Raji (cell line): Measurements from ENCODE around the gene LGI4.
A peak's percentile ranks its signal among the peaks of the same experiment; 100 is the strongest.

Experiments
- POLR2A ChIP-seq: IDR thresholded peaks from 2 replicates; pipeline ENCODE4 v1.6.1; 2011; ENCODE audit warnings: low read depth, low read length, control low read depth; ENCODE audit not compliant: insufficient read depth

Gene LGI4

GRCh38 chr19:35151273-35152065, 16.6 kb upstream of the LGI4 start:
- no peak for TF ChIP-seq POLR2A

DNA sequence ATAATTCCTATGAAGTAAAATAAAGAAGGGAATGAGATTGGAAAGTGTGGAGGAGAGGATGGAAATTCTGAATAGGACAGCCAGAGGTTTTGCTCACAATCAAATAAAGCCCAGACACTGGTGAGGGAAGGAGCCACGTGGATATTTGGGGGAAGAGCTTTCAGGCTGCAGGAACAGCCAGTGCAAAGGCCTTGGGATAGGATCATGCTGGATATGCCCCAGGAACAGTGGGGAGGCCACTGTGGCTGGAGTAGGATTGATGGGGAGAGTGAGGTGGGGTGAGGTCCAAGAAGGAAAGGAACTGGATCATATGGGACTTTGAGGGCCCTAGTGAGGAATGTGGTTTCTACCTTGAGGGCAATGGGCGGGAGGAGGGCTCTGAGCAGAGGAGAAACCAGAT, 15.6 kb upstream of the LGI4 start:
- no peak for TF ChIP-seq POLR2A

- no peak for TF ChIP-seq POLR2A
Observed at GRCh38 chr19:35149463-35149862, 14.6 kb upstream of the LGI4 start.

DNA sequence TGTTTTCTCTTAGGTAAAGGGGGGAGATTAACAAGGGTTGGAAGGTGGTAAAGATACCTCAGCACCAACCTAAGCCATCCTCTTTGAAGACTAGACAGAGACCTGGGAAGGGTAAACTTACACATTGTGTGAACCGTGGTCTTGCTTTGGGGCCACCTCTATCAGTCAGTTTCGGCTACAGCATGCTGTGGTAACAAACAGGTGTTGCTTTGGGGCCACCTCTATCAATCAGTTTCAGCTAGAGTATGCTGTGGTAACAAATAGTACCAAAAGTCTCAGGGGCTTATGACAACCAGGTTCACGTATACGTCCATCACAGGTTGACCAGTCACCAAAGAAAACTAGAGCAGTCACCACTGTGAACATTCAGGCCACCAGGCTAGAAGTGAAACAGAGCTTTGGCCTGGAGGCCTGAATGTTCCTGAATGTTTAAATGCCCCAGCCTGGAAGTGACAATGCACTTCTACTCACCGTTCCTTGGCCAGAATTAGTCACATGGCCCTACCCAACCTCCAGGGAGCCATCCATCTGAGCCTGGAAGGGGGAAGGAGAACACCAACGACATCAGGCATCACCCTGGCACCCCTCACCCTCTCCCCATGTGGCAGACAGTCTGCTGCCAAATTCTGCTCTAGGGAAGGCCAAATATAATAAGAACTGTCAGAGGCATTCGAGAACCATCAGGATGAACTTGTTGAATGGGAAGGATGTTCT, 12.0 kb upstream of the LGI4 start:
- no peak for TF ChIP-seq POLR2A

GRCh38 chr19:35144600-35145436, 10.0 kb upstream of the LGI4 start:
- TF ChIP-seq POLR2A = no peak

- TF ChIP-seq POLR2A = no peak
Observed at GRCh38 chr19:35144259-35144599, 9.4 kb upstream of the LGI4 start.

DNA sequence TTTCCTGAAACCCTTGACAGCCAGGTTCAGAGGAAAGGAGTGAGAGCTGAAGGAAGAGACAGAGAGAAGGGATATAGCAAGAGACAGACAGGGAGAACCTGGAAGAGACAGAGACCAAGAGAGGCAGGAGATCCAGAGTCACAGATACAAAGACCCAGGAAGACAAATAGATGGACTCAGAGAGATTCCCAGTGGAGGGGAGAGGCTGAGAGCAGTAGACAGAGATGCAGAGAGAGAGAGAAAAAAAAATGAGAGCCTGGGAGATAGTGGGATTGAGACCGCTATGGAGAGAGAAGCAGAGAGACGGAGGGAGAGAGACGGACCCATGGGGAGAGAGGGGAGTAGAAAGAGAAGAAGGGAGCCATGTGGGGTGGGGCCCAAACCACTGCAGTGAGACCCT, 9.0 kb upstream of the LGI4 start:
- TF ChIP-seq POLR2A = no peak

DNA sequence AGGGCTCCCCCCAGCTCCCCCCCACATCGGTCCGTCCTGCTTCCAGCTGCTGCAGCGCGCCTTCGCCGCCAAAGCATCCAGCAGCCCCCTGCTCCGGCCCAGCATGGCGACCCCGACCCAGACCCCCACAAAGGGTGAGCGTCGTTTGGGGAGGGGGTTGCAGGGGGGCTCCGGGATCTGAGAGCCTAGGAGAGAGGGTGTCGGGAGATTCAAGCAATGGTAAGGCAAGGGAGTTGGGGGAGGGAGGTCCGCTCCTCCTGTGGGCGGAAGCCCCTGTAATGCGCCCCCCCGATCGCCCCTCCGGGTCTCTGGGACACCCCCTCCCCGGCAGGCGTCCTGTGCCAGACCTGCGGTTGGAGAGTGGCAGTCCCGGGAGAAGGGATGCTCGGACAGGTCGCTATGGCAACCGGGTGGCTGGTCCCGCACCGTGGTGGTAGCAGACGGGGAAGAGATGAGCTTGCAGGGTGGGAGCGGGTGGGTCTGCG, 8.4 kb upstream of the LGI4 start, which contains the start of gene FXYD7:
Gene FXYD7, plus strand, starts transcription at position 25 of the 485 bp plus-strand sequence. Its CDS starts 79 bp downstream, at position 104.
- no peak for TF ChIP-seq POLR2A

- TF ChIP-seq POLR2A = no peak
Observed at GRCh38 chr19:35142606-35143230, 7.9 kb upstream of the LGI4 start.

DNA sequence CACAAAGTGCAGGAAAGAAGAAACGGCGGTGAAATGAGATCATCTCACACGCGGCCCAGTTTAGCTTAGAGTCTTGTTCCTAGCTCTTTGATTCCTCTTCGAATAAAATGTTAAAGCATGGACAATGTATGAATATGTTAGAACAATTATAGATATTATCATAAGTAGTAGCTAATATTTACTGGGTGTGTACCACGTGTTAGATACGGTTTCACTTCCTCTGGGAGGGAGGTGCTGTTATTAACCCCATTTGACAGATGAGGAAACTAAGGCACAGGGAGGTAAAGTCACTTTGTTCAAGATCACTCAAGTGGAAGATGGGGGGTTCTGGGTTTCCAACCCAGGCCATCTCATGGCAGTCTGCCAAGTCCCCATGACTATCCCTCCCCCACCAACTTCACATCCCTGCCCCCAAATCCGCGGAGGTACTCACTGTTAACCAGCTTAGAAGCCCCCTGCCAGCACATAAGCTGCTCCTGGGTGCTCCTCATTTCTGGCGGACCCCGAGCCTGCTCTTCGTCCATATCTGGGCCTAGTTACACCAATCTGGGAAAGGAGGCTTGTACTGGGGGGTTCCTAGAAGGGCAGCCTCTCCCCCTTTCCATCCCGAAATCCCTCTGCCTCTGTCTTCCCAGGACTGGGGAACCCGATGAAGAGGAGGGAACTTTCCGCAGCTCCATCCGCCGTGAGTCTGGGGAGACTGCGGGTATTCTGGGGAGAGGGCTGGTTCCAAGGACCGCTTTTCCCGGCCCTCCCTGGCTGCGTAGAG, 7.2 kb upstream of the LGI4 start:
- no peak for TF ChIP-seq POLR2A

GRCh38 chr19:35140962-35141836, 6.3 kb upstream of the LGI4 start:
- TF ChIP-seq POLR2A = 0 out of 2 replicates have a peak, but pooled peaks have one; percentile 32

DNA sequence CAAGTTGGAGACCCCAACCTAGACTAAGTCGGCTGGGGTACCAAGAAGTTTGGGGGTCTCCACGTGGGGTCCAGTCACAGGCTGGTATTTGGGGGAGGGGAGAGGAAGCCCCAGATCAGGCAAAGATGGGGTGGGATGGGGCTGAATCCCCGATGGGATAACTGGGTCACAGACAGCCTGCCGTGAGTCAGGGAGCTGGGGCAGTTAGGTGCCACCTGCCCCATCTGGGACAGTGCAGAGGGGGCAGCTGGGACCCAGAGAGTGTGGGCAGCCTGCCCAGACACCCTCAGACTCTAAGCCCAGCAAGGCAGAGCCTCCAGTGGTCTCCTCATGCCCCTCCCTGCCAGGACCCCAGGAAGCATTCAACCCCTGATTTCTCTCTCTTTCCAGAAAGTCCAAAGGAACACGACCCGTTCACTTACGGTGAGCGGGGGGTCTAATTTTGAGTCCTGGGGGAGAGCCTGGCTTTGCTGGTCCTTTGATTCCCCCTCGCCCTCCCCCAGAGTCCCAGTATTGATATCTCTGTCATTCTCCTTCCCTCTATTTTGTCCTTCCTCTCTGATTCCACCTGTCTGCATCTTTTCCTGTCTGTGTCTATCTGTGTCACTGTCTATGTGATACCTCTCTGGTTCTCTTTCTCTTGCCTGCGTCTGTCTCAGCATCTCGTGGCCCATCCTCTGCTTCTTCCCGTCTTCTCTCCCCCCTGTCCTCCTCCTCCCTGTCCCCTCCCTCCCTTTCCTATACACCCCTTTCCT, 5.5 kb upstream of the LGI4 start:
- TF ChIP-seq POLR2A = no peak
